HEK293 (cell line): ENCODE results near the gene CLASRP.
A peak's percentile ranks its signal among the peaks of the same experiment; 100 is the strongest.

Source experiments
- KLF7 ChIP-seq: fragments of 450-650 bp; formaldehyde crosslinking; IDR thresholded peaks from 2 replicates; pipeline ENCODE4 v1.5.1; 2016; ENCODE audit warnings: missing biosample characterization, missing genetic modification characterization, borderline replicate concordance
- REPIN1 ChIP-seq: fragments of 450-650 bp; formaldehyde crosslinking; IDR thresholded peaks from 2 replicates; pipeline ENCODE4 v1.5.1; 2017; ENCODE audit warnings: missing biosample characterization, missing genetic modification characterization, low read depth
- YY2 ChIP-seq: fragments of 450-650 bp; formaldehyde crosslinking; IDR thresholded peaks from 2 replicates; pipeline ENCODE4 v1.5.1; 2016; ENCODE audit warnings: missing biosample characterization, missing genetic modification characterization
- ZBTB10 ChIP-seq: fragments of 450-650 bp; formaldehyde crosslinking; IDR thresholded peaks from 2 replicates; pipeline ENCODE4 v1.5.1; 2016; ENCODE audit warnings: missing biosample characterization, missing genetic modification characterization
- ZBTB21 ChIP-seq: fragments of 450-650 bp; formaldehyde crosslinking; IDR thresholded peaks from 2 replicates; pipeline ENCODE4 v1.5.1; 2017; ENCODE audit warnings: missing biosample characterization, missing genetic modification characterization
- ZNF114 ChIP-seq: fragments of 450-650 bp; formaldehyde crosslinking; IDR thresholded peaks from 2 replicates; pipeline ENCODE4 v1.5.0; 2017; ENCODE audit warnings: missing biosample characterization, missing genetic modification characterization
- ZNF221 ChIP-seq: fragments of 450-650 bp; formaldehyde crosslinking; IDR thresholded peaks from 2 replicates; pipeline ENCODE4 v1.5.1; 2017; ENCODE audit warnings: missing biosample characterization, missing genetic modification characterization, borderline replicate concordance
- ZNF248 ChIP-seq: fragments of 450-650 bp; formaldehyde crosslinking; IDR thresholded peaks from 2 replicates; pipeline ENCODE4 v1.5.1; 2017; ENCODE audit warnings: missing biosample characterization, missing genetic modification characterization
- ZNF324 ChIP-seq: fragments of 450-650 bp; formaldehyde crosslinking; IDR thresholded peaks from 2 replicates; pipeline ENCODE4 v1.5.1; 2016; ENCODE audit warnings: missing biosample characterization, missing genetic modification characterization
- ZNF544 ChIP-seq: fragments of 450-650 bp; formaldehyde crosslinking; IDR thresholded peaks from 2 replicates; pipeline ENCODE4 v1.5.0; 2017; ENCODE audit warnings: missing biosample characterization, missing genetic modification characterization
- ZNF624 ChIP-seq: fragments of 450-650 bp; formaldehyde crosslinking; IDR thresholded peaks from 2 replicates; pipeline ENCODE4 v1.5.1; 2017; ENCODE audit warnings: missing biosample characterization, missing genetic modification characterization
- ZNF626 ChIP-seq: fragments of 450-650 bp; sonication (Bioruptor Pico); formaldehyde crosslinking; IDR thresholded peaks from 2 replicates; pipeline ENCODE4 v1.5.1; 2018; ENCODE audit warnings: missing biosample characterization, missing genetic modification characterization, inconsistent platforms
- TF ChIP-seq, protein P1 (sequence below): IDR thresholded peaks from 2 replicates; pipeline ENCODE4 v1.6.1; 2011; ENCODE audit warnings: mild to moderate bottlenecking, low read depth, low read length, borderline replicate concordance
- TF ChIP-seq, protein P2 (sequence below): fragments of 450-650 bp; formaldehyde crosslinking; IDR thresholded peaks from 2 replicates; pipeline ENCODE4 v1.5.1; 2016; ENCODE audit warnings: missing biosample characterization, missing genetic modification characterization
- TF ChIP-seq, protein P3 (sequence below): fragments of 450-650 bp; formaldehyde crosslinking; IDR thresholded peaks from 2 replicates; pipeline ENCODE4 v1.5.1; 2016; ENCODE audit warnings: missing biosample characterization, missing genetic modification characterization
- TF ChIP-seq, protein P4 (sequence below): fragments of 450-650 bp; formaldehyde crosslinking; IDR thresholded peaks from 2 replicates; pipeline ENCODE4 v1.5.1; 2016; ENCODE audit warnings: missing biosample characterization, missing genetic modification characterization

Gene CLASRP

GRCh38 chr19:45091031-45091923 is 52.4 kb downstream of the CLASRP start (continued):
- TF ChIP-seq, protein P1, sequence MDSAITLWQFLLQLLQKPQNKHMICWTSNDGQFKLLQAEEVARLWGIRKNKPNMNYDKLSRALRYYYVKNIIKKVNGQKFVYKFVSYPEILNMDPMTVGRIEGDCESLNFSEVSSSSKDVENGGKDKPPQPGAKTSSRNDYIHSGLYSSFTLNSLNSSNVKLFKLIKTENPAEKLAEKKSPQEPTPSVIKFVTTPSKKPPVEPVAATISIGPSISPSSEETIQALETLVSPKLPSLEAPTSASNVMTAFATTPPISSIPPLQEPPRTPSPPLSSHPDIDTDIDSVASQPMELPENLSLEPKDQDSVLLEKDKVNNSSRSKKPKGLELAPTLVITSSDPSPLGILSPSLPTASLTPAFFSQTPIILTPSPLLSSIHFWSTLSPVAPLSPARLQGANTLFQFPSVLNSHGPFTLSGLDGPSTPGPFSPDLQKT: no peak
- TF ChIP-seq ZNF114 (tag by site-specific recombination) (no peak), ZNF626 (tag by site-specific recombination) (no peak), ZNF544 (tag by site-specific recombination) (no peak), KLF7 (tag by site-specific recombination) (peak; percentile 82; the same call in 1 of the 2 replicates), YY2 (tag by site-specific recombination) (peak; percentile 76; the same call in 1 of the 2 replicates), ZNF624 (tag by site-specific recombination) (no peak), ZBTB21 (no peak), REPIN1 (tag by site-specific recombination) (no peak), ZNF248 (tag by site-specific recombination) (no peak), ZNF221 (tag by site-specific recombination) (no peak), ZNF324 (peak; percentile 46; the same call in 1 of the 2 replicates), ZBTB10 (tag by site-specific recombination) (0 out of 2 replicates have a peak, but pooled peaks have one; percentile 52)
- TF ChIP-seq, protein P2, sequence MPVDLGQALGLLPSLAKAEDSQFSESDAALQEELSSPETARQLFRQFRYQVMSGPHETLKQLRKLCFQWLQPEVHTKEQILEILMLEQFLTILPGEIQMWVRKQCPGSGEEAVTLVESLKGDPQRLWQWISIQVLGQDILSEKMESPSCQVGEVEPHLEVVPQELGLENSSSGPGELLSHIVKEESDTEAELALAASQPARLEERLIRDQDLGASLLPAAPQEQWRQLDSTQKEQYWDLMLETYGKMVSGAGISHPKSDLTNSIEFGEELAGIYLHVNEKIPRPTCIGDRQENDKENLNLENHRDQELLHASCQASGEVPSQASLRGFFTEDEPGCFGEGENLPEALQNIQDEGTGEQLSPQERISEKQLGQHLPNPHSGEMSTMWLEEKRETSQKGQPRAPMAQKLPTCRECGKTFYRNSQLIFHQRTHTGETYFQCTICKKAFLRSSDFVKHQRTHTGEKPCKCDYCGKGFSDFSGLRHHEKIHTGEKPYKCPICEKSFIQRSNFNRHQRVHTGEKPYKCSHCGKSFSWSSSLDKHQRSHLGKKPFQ (tag by site-specific recombination): no peak
- TF ChIP-seq, protein P3, sequence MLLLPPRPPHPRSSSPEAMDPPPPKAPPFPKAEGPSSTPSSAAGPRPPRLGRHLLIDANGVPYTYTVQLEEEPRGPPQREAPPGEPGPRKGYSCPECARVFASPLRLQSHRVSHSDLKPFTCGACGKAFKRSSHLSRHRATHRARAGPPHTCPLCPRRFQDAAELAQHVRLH: peak; percentile 84; the same call in 1 of the 2 replicates
- TF ChIP-seq, protein P4, sequence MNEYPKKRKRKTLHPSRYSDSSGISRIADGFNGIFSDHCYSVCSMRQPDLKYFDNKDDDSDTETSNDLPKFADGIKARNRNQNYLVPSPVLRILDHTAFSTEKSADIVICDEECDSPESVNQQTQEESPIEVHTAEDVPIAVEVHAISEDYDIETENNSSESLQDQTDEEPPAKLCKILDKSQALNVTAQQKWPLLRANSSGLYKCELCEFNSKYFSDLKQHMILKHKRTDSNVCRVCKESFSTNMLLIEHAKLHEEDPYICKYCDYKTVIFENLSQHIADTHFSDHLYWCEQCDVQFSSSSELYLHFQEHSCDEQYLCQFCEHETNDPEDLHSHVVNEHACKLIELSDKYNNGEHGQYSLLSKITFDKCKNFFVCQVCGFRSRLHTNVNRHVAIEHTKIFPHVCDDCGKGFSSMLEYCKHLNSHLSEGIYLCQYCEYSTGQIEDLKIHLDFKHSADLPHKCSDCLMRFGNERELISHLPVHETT (tag by site-specific recombination): peak; percentile 20; the same call in 1 of the 2 replicates
